IMR-90 (cell line): ENCODE data around the gene DDX53.

ENCODE experiments used
- CHD1 ChIP-seq: IDR thresholded peaks from 2 replicates; pipeline ENCODE4 v1.6.1; 2012; ENCODE audit warnings: low read depth, low read length, improper control_type of control experiment
- CTCF ChIP-seq: conservative IDR thresholded peaks from 2 replicates; pipeline ENCODE4 v1.5.1; 2012; ENCODE audit warnings: mild to moderate bottlenecking, low read depth, low read length, improper control_type of control experiment
- MAFK ChIP-seq: IDR thresholded peaks from 2 replicates; pipeline ENCODE4 v1.6.1; 2012; ENCODE audit warnings: low read depth, low read length, improper control_type of control experiment
- RCOR1 ChIP-seq: IDR thresholded peaks from 2 replicates; pipeline ENCODE4 v1.6.1; 2012; ENCODE audit warnings: mild to moderate bottlenecking, low read length, improper control_type of control experiment; ENCODE audit not compliant: insufficient replicate concordance
- RFX5 ChIP-seq: IDR thresholded peaks from 2 replicates; pipeline ENCODE4 v1.8.0; 2012; ENCODE audit warnings: low read depth, mild to moderate bottlenecking, low read length, moderate library complexity
- TF ChIP-seq, protein P1 (sequence below): fragments of 150-350 bp; IDR thresholded peaks from 2 replicates; pipeline ENCODE4 v1.6.1; 2017; ENCODE audit warnings: mild to moderate bottlenecking, antibody characterized with exemption, low read length, low read depth

DNA sequence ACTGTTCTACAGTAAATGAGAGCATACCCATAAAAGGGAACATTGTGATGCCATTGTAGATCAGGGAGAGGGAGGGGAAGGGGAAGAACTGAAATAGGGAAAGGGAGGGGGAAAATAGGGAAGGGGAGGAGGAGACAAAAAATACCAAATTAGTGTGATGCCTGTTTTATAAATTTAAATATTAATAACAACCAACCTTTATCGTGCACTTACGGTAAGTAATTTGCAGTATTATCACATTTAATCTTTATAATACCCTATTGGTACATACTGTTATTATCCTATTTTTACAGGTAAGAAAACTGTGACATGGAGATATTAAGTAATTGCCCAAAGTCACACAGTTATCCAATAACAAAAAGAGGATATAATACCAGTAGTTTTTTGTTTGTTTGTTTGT is 41.5 kb upstream of the DDX53 start:
- TF ChIP-seq CTCF (no peak), RCOR1 (no peak), RFX5 (no peak), CHD1 (no peak), MAFK (no peak)
- TF ChIP-seq, protein P1, sequence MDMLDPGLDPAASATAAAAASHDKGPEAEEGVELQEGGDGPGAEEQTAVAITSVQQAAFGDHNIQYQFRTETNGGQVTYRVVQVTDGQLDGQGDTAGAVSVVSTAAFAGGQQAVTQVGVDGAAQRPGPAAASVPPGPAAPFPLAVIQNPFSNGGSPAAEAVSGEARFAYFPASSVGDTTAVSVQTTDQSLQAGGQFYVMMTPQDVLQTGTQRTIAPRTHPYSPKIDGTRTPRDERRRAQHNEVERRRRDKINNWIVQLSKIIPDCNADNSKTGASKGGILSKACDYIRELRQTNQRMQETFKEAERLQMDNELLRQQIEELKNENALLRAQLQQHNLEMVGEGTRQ: no peak
